VCaP (cell line): ENCODE results near the gene KLK8.

Source experiments
- H3K27ac ChIP-seq: fragments of 450-650 bp; 2 replicates; pipeline ENCODE4 v1.5.1; 2017
- CTCF ChIP-seq: fragments of 450-650 bp; conservative IDR thresholded peaks from 2 replicates; pipeline ENCODE4 v1.5.1; 2017; ENCODE audit warnings: mild to moderate bottlenecking, moderate library complexity

KLK8 gene

DNA sequence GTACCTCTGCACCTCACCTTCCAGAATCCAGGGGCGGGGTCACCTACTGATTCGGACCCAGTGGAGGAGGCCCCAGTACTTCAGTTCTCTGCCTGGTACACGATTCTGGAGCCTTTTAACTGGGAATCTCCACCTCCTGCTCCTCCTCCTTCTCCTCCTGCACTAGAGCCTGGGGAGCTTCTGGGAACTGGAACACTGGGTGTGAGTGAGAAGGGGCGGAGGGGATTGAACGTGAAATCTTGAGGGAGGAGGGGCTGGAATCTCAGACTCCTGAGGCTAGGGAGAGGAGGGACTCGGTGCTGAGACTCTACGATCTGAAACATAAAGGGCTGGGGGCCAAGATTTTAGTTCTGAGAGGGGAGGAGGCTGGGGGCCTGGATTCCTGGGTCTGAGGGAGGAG, at the start of gene KLK8:
Gene KLK8, minus strand, starts transcription at position 90 of the 400 bp plus-strand sequence. CDS start 437 bp downstream, outside the sequence.
- no peak for TF ChIP-seq CTCF
- H3K27ac ChIP-seq: no peak within 1 kb of the TSS

- no peak overlapping the region for H3K27ac ChIP-seq
Measured at GRCh38 chr19:51047031-51047335, 45.6 kb upstream of the KLK8 start.

GRCh38 chr19:51044327-51044726, 42.9 kb upstream of the KLK8 start:
- H3K27ac ChIP-seq: no peak overlapping the region
- no peak for TF ChIP-seq CTCF

More at GRCh38 chr19:51047031-51047335, 45.6 kb upstream of the KLK8 start:
- TF ChIP-seq CTCF: no peak

DNA sequence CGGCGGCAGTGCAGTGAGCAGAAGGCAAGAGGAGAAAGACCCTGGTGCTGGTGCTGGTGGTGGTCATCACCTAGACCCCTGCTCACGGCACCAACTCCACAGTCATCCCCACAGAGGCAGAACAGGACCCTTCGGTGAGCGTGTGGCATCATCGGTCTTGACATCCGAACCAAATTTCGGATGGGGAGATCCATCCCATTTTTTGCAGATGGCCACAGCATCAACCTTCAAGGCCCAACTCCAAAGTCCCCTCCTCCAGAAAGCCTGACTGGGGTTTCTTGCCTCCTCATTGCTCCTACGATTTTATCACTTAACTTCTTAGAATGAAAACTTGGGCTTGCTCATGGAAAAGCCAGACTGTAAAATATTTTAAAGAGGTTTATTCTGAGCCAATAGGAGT, 42.1 kb upstream of the KLK8 start:
- no peak for TF ChIP-seq CTCF
- no peak overlapping the region for H3K27ac ChIP-seq

- TF ChIP-seq CTCF: no peak
- H3K27ac ChIP-seq: no peak overlapping the region
Measured at GRCh38 chr19:51040151-51040550, 38.7 kb upstream of the KLK8 start.

DNA sequence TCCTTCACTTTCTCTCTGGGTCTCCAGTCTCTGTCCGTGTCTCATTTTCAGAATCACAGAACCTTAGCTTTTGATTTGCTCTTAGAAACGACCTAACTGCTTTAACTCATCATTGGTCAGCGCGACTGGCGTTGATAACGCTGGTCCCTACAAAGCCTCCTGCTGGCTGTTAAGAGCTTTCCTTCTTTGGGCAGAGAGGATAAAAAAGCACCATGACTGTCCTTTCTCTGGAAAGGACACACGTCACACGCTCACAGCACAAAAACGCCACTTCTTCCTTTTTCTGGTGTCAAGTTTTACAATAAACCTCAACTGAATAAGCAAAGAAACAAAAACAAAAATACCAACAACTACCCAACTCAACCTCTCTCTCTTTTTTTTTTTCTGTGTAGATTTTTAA, 35.1 kb upstream of the KLK8 start:
- TF ChIP-seq CTCF: no peak
- H3K27ac ChIP-seq: no peak overlapping the region

GRCh38 chr19:51034704-51035103, 33.3 kb upstream of the KLK8 start, which contains the start of gene KLK12:
KLK12 (minus strand) TSS chr19:51035002; CDS start chr19:51034621, 381 bp downstream.
- no peak within 1 kb of the TSS for H3K27ac ChIP-seq

More at GRCh38 chr19:51034704-51035103, 33.3 kb upstream of the KLK8 start, which contains the start of gene KLK12:
- TF ChIP-seq CTCF: no peak
